K562 (cell line): ENCODE results near the gene SPATA3. TPM values are rescaled to one million over a fixed set of nuclear protein-coding genes. Genes with fewer than 3 reads are reported as not detected.

Source experiments
- ATF3 ChIP-seq, 2 experiments: fragments of 450-650 bp in 1 of 2; sonication (generic) in 1 of 2; formaldehyde crosslinking in 1 of 2; IDR thresholded peaks in 1 of 2; conservative IDR thresholded peaks in 1 of 2; 2 replicates each; pipeline versions ENCODE4 v1.6.1 to v1.8.1; 2016 to 2023; ENCODE audit warnings: mild to moderate bottlenecking in 2 of 2, moderate library complexity in 2 of 2, inconsistent platforms in 1 of 2, missing genetic modification reagents in 1 of 2
- MTA1 ChIP-seq: fragments of 450-650 bp; IDR thresholded peaks from 2 replicates; pipeline ENCODE4 v1.6.1; 2017; ENCODE audit warnings: borderline replicate concordance
- RB1 ChIP-seq: fragments of 450-650 bp; IDR thresholded peaks from 2 replicates; pipeline ENCODE4 v1.6.1; 2017; ENCODE audit warnings: low read depth, mild to moderate bottlenecking
- ZNF274 ChIP-seq: IDR thresholded peaks from 2 replicates; pipeline ENCODE4 v1.6.1; 2011; ENCODE audit warnings: low read depth, mild to moderate bottlenecking, low read length, moderate library complexity, borderline replicate concordance
- ZSCAN29 ChIP-seq: fragments of 450-650 bp; IDR thresholded peaks from 2 replicates; pipeline ENCODE4 v1.6.1; 2017
- polyA plus RNA-seq, 8 experiments: library from polyadenylated mRNA; depleted of rRNA in 4 of 8; stranded (reverse) in 5 of 8; unstranded in 3 of 8; fragments of >200 nt; fragmentation: Nextera tagmentation in 2 of 8; fragmentation: Illumina TruSeq in 1 of 8; extraction: Ambion mirVana in 2 of 8; extraction: Trizol in 1 of 8; gene quantifications; 2 replicates each; pipeline versions ENCODE4 v1.2.1 to v1.2.3, GENCODE V29; 2011 to 2014; ENCODE audit warnings: inconsistent platforms in 1 of 8, missing spikeins in 1 of 8
- total RNA-seq, 7 experiments: library from RNA; depleted of rRNA in 6 of 7; stranded (reverse); fragments of >200 nt in 6 of 7; fragmentation: Illumina TruSeq in 2 of 7; extraction: Trizol in 2 of 7; gene quantifications; 2 replicates each; pipeline versions ENCODE4 v1.2.1 to v1.2.3, GENCODE V29; 2011 to 2021; ENCODE audit warnings: low replicate concordance in 1 of 7
- TF ChIP-seq, protein P1 (sequence below): IDR thresholded peaks from 2 replicates; pipeline ENCODE4 v1.6.1; 2012; ENCODE audit warnings: low read depth, low read length, improper control_type of control experiment, borderline replicate concordance
- TF ChIP-seq, protein P2 (sequence below): fragments of 450-650 bp; IDR thresholded peaks from 2 replicates; pipeline ENCODE4 v1.6.1; 2017; ENCODE audit warnings: antibody characterized with exemption, mild to moderate bottlenecking
- TF ChIP-seq, protein P3 (sequence below): fragments of 450-650 bp; IDR thresholded peaks from 2 replicates; pipeline ENCODE4 v1.6.1; 2016

The SPATA3 gene
- total and polyA plus RNA-seq, 9 of the 15 experiments (the other 6 are each of a cell fraction or from before 2014, with no cell fraction given): not detected

- TF ChIP-seq ATF3 (IDR thresholded peaks at IDR 0.05) (no peak), ATF3 (CRISPR knock-in tag; conservative IDR thresholded peaks at IDR 0.05) (no peak), ZNF274 (no peak), RB1 (peak; percentile 63), ZSCAN29 (no peak), MTA1 (peak; percentile 80; the same call in 1 of the 2 replicates)
- TF ChIP-seq, protein P1, sequence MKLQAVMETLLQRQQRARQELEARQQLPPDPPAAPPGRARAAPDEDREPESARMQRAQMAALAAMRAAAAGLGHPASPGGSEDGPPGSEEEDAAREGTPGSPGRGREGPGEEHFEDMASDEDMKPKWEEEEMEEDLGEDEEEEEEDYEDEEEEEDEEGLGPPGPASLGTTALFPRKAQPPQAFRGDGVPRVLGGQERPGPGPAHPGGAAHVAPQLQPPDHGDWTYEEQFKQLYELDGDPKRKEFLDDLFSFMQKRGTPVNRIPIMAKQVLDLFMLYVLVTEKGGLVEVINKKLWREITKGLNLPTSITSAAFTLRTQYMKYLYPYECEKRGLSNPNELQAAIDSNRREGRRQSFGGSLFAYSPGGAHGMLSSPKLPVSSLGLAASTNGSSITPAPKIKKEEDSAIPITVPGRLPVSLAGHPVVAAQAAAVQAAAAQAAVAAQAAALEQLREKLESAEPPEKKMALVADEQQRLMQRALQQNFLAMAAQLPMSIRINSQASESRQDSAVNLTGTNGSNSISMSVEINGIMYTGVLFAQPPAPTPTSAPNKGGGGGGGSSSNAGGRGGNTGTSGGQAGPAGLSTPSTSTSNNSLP: no peak
- TF ChIP-seq, protein P2, sequence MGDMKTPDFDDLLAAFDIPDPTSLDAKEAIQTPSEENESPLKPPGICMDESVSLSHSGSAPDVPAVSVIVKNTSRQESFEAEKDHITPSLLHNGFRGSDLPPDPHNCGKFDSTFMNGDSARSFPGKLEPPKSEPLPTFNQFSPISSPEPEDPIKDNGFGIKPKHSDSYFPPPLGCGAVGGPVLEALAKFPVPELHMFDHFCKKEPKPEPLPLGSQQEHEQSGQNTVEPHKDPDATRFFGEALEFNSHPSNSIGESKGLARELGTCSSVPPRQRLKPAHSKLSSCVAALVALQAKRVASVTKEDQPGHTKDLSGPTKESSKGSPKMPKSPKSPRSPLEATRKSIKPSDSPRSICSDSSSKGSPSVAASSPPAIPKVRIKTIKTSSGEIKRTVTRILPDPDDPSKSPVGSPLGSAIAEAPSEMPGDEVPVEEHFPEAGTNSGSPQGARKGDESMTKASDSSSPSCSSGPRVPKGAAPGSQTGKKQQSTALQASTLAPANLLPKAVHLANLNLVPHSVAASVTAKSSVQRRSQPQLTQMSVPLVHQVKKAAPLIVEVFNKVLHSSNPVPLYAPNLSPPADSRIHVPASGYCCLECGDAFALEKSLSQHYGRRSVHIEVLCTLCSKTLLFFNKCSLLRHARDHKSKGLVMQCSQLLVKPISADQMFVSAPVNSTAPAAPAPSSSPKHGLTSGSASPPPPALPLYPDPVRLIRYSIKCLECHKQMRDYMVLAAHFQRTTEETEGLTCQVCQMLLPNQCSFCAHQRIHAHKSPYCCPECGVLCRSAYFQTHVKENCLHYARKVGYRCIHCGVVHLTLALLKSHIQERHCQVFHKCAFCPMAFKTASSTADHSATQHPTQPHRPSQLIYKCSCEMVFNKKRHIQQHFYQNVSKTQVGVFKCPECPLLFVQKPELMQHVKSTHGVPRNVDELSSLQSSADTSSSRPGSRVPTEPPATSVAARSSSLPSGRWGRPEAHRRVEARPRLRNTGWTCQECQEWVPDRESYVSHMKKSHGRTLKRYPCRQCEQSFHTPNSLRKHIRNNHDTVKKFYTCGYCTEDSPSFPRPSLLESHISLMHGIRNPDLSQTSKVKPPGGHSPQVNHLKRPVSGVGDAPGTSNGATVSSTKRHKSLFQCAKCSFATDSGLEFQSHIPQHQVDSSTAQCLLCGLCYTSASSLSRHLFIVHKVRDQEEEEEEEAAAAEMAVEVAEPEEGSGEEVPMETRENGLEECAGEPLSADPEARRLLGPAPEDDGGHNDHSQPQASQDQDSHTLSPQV: no peak
- TF ChIP-seq, protein P3, sequence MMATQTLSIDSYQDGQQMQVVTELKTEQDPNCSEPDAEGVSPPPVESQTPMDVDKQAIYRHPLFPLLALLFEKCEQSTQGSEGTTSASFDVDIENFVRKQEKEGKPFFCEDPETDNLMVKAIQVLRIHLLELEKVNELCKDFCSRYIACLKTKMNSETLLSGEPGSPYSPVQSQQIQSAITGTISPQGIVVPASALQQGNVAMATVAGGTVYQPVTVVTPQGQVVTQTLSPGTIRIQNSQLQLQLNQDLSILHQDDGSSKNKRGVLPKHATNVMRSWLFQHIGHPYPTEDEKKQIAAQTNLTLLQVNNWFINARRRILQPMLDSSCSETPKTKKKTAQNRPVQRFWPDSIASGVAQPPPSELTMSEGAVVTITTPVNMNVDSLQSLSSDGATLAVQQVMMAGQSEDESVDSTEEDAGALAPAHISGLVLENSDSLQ: no peak
These were observed 60.8 kb downstream of the SPATA3 start, which contains the start of gene PSMD1 (continued) for GRCh38 chr2:231056453-231057416.
